Mononuclear cell (primary cell): ENCODE measurements around the gene TMEM248. TPM values are rescaled to one million over a fixed set of nuclear protein-coding genes. Genes with fewer than 3 reads are reported as not detected.

Experiments used
- H3K27me3 ChIP-seq: 2 replicates; pipeline ENCODE4 v1.6.0; 2011; ENCODE audit warnings: low read length, control low read depth; ENCODE audit not compliant: insufficient read depth
- H3K4me1 ChIP-seq: 2 replicates; pipeline ENCODE4 v1.5.1; 2011; ENCODE audit warnings: mild to moderate bottlenecking, low read length, control low read depth; ENCODE audit not compliant: insufficient read depth
- H3K4me3 ChIP-seq: 2 replicates; pipeline ENCODE4 v1.5.1; 2011; ENCODE audit warnings: mild to moderate bottlenecking, low read length, moderate library complexity
- H3K9me3 ChIP-seq: 2 replicates; pipeline ENCODE4 v1.5.1; 2011; ENCODE audit warnings: low read depth, mild to moderate bottlenecking, control low read depth, low read length
- total RNA-seq: library from RNA; depleted of rRNA; stranded (reverse); fragments of >200 nt; gene quantifications from one replicate; pipeline ENCODE4 v1.2.3, GENCODE V29; 2012

Gene TMEM248
- total RNA-seq, 1 donor = 82.9 TPM

GRCh38 chr7:66921396-66921917 is 432 bp downstream of the TMEM248 start:
- Histone ChIP-seq H3K4me3 (peak overlapping the region; percentile 93), H3K27me3 (no peaks in the 10 kb centered on the region), H3K9me3 (no peaks in the 10 kb centered on the region), H3K4me1 (peaks cover 40% of the 10 kb centered on the region)

- peaks cover 40% of the 10 kb centered on the region for H3K4me1 ChIP-seq
- H3K27me3 ChIP-seq = no peaks in the 10 kb centered on the region
- H3K9me3 ChIP-seq = no peaks in the 10 kb centered on the region
- H3K4me3 ChIP-seq = peak overlapping the region; percentile 93
Measured at GRCh38 chr7:66921918-66922486, 977 bp downstream of the TMEM248 start.

- H3K4me3 ChIP-seq = no peak overlapping the region
- peaks cover 54% of the 10 kb centered on the region for H3K4me1 ChIP-seq
- no peaks in the 10 kb centered on the region for H3K9me3 ChIP-seq
- no peaks in the 10 kb centered on the region for H3K27me3 ChIP-seq
Measured at GRCh38 chr7:66925255-66925654, 4.2 kb downstream of the TMEM248 start.

GRCh38 chr7:66927348-66927948 is 6.4 kb downstream of the TMEM248 start:
- no peaks in the 10 kb centered on the region for H3K27me3 ChIP-seq
- no peaks in the 10 kb centered on the region for H3K9me3 ChIP-seq
- no peak overlapping the region for H3K4me3 ChIP-seq
- peaks cover 53% of the 10 kb centered on the region for H3K4me1 ChIP-seq

GRCh38 chr7:66928388-66928787 is 7.4 kb downstream of the TMEM248 start:
- peaks cover 50% of the 10 kb centered on the region for H3K4me1 ChIP-seq
- no peaks in the 10 kb centered on the region for H3K27me3 ChIP-seq
- H3K9me3 ChIP-seq = no peaks in the 10 kb centered on the region
- H3K4me3 ChIP-seq = no peak overlapping the region

- peaks cover 42% of the 10 kb centered on the region for H3K4me1 ChIP-seq
- H3K4me3 ChIP-seq = no peak overlapping the region
- H3K9me3 ChIP-seq = no peaks in the 10 kb centered on the region
- H3K27me3 ChIP-seq = no peaks in the 10 kb centered on the region
Measured at GRCh38 chr7:66929165-66929564, 8.1 kb downstream of the TMEM248 start.

GRCh38 chr7:66929935-66930334 is 8.9 kb downstream of the TMEM248 start:
- Histone ChIP-seq H3K27me3 (no peaks in the 10 kb centered on the region), H3K4me3 (no peak overlapping the region), H3K9me3 (no peaks in the 10 kb centered on the region), H3K4me1 (peaks cover 42% of the 10 kb centered on the region)

GRCh38 chr7:66930341-66930740 is 9.3 kb downstream of the TMEM248 start:
- Histone ChIP-seq H3K4me1 (peaks cover 44% of the 10 kb centered on the region), H3K4me3 (no peak overlapping the region), H3K9me3 (no peaks in the 10 kb centered on the region), H3K27me3 (no peaks in the 10 kb centered on the region)

- Histone ChIP-seq H3K4me3 (no peak overlapping the region), H3K4me1 (peaks cover 37% of the 10 kb centered on the region), H3K9me3 (no peaks in the 10 kb centered on the region), H3K27me3 (no peaks in the 10 kb centered on the region)
Measured at GRCh38 chr7:66933469-66933868, 12.4 kb downstream of the TMEM248 start.

- no peaks in the 10 kb centered on the region for H3K27me3 ChIP-seq
- H3K9me3 ChIP-seq = no peaks in the 10 kb centered on the region
- peaks cover 10% of the 10 kb centered on the region for H3K4me1 ChIP-seq
- H3K4me3 ChIP-seq = no peak overlapping the region
Measured at GRCh38 chr7:66937940-66938339, 16.9 kb downstream of the TMEM248 start.

GRCh38 chr7:66939325-66939724 is 18.3 kb downstream of the TMEM248 start:
- Histone ChIP-seq H3K27me3 (no peaks in the 10 kb centered on the region), H3K9me3 (no peaks in the 10 kb centered on the region), H3K4me1 (peaks cover 7% of the 10 kb centered on the region), H3K4me3 (no peak overlapping the region)

GRCh38 chr7:66946545-66946944 is 25.5 kb downstream of the TMEM248 start:
- no peaks in the 10 kb centered on the region for H3K9me3 ChIP-seq
- no peaks in the 10 kb centered on the region for H3K4me1 ChIP-seq
- H3K27me3 ChIP-seq = no peaks in the 10 kb centered on the region
- H3K4me3 ChIP-seq = no peak overlapping the region

- Histone ChIP-seq H3K27me3 (no peaks in the 10 kb centered on the region), H3K9me3 (no peaks in the 10 kb centered on the region), H3K4me3 (no peak overlapping the region), H3K4me1 (no peaks in the 10 kb centered on the region)
Measured at GRCh38 chr7:66948480-66949109, 27.6 kb downstream of the TMEM248 start.

GRCh38 chr7:66950311-66950710 is 29.3 kb downstream of the TMEM248 start:
- no peaks in the 10 kb centered on the region for H3K4me1 ChIP-seq
- H3K27me3 ChIP-seq = no peaks in the 10 kb centered on the region
- H3K4me3 ChIP-seq = no peak overlapping the region
- no peaks in the 10 kb centered on the region for H3K9me3 ChIP-seq

- Histone ChIP-seq H3K4me1 (no peaks in the 10 kb centered on the region), H3K9me3 (no peaks in the 10 kb centered on the region), H3K27me3 (no peaks in the 10 kb centered on the region), H3K4me3 (no peak overlapping the region)
Measured at GRCh38 chr7:66950763-66951162, 29.7 kb downstream of the TMEM248 start.
